Measurements from ENCODE around the gene KCNMB2. TPM values are rescaled to one million over a fixed set of nuclear protein-coding genes. Genes with fewer than 3 reads are reported as not detected.

KCNMB2 gene
- polyA plus RNA-seq, 3 donors: not detected

GRCh38 chr3:178739720-178740119 lies 203.5 kb downstream of the KCNMB2 start:
- Histone ChIP-seq H3K9ac (ENCODE audit: insufficient read depth, low read length, poor library complexity, severe bottlenecking) (no peak overlapping the region), H3K27ac (ENCODE audit: low read depth in 1 of 2, low read length in 2 of 2) (no peak overlapping the region), H3K4me2 (replicated peaks; ENCODE audit: extremely low read depth, low read length, poor library complexity, severe bottlenecking) (no peak overlapping the region), H3K4me3 (replicated peaks in 1 of 3; ENCODE audit: low read depth in 2 of 3, low read length in 3 of 3) (no peak overlapping the region), H3K79me2 (ENCODE audit: insufficient read depth, low read length) (no peaks in the 10 kb centered on the region), H3K36me3 (replicated peaks in 1 of 2; ENCODE audit: control insufficient read depth in 1 of 2, insufficient read depth in 2 of 2, low read length in 2 of 2) (no peaks in the 10 kb centered on the region), H3K4me1 (ENCODE audit: control insufficient read depth in 1 of 2, insufficient read depth in 2 of 2, low read length in 2 of 2) (no peaks in the 10 kb centered on the region), H4K20me1 (ENCODE audit: insufficient read depth, low read length) (no peaks in the 10 kb centered on the region), H3K9me3 (replicated peaks in 1 of 2; ENCODE audit: control insufficient read depth in 1 of 2, insufficient read depth in 1 of 2, low read length in 2 of 2) (peaks cover 0 to 4% of the 10 kb centered on the region in 2 donors), H3K27me3 (ENCODE audit: control insufficient read depth in 2 of 2, insufficient read depth in 2 of 2, low read length in 2 of 2) (no peaks in the 10 kb centered on the region), H2AFZ (ENCODE audit: insufficient read depth, low read depth, low read length, poor library complexity, severe bottlenecking) (no peak overlapping the region)
- Mint-ChIP-seq H3K27me3 (ENCODE audit: low read depth in 3 of 3) (peaks cover 0 to 1% (median 0%) of the 10 kb centered on the region in 3 donors), H3K36me3 (no peaks in the 10 kb centered on the region), H3K4me1 (no peaks in the 10 kb centered on the region), H3K4me3 (no peak overlapping the region), H3K27ac (no peak overlapping the region), H3K9me3 (peaks cover 0 to 14% (median 3%) of the 10 kb centered on the region in 7 donors)
- 100% methylated on average over 1 of the region's 3 CpGs for WGBS (ENCODE audit: insufficient coverage)
- DNase-seq: no peak
- intact Hi-C loops (cut with micrococcal nuclease): no loop called here
- TF ChIP-seq, protein P1, sequence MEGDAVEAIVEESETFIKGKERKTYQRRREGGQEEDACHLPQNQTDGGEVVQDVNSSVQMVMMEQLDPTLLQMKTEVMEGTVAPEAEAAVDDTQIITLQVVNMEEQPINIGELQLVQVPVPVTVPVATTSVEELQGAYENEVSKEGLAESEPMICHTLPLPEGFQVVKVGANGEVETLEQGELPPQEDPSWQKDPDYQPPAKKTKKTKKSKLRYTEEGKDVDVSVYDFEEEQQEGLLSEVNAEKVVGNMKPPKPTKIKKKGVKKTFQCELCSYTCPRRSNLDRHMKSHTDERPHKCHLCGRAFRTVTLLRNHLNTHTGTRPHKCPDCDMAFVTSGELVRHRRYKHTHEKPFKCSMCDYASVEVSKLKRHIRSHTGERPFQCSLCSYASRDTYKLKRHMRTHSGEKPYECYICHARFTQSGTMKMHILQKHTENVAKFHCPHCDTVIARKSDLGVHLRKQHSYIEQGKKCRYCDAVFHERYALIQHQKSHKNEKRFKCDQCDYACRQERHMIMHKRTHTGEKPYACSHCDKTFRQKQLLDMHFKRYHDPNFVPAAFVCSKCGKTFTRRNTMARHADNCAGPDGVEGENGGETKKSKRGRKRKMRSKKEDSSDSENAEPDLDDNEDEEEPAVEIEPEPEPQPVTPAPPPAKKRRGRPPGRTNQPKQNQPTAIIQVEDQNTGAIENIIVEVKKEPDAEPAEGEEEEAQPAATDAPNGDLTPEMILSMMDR (IDR thresholded peaks at IDR 0.05): no peak

- no peak overlapping the region for H3K27ac Mint-ChIP-seq
- no peaks in the 10 kb centered on the region for H3K4me1 Mint-ChIP-seq
- Histone ChIP-seq H3K36me3 (replicated peaks in 1 of 2; ENCODE audit: control insufficient read depth in 1 of 2, insufficient read depth in 2 of 2, low read length in 2 of 2) (no peaks in the 10 kb centered on the region), H3K79me2 (ENCODE audit: insufficient read depth, low read length) (no peaks in the 10 kb centered on the region), H3K4me1 (ENCODE audit: control insufficient read depth in 1 of 2, insufficient read depth in 2 of 2, low read length in 2 of 2) (no peaks in the 10 kb centered on the region), H3K9ac (ENCODE audit: insufficient read depth, low read length, poor library complexity, severe bottlenecking) (no peak overlapping the region), H3K27me3 (ENCODE audit: control insufficient read depth in 2 of 2, insufficient read depth in 2 of 2, low read length in 2 of 2) (no peaks in the 10 kb centered on the region), H3K9me3 (replicated peaks in 1 of 2; ENCODE audit: control insufficient read depth in 1 of 2, insufficient read depth in 1 of 2, low read length in 2 of 2) (peaks cover 6 to 7% of the 10 kb centered on the region in 2 donors), H3K27ac (ENCODE audit: low read depth in 1 of 2, low read length in 2 of 2) (no peak overlapping the region), H4K20me1 (ENCODE audit: insufficient read depth, low read length) (no peaks in the 10 kb centered on the region), H3K4me3 (replicated peaks in 1 of 3; ENCODE audit: low read depth in 2 of 3, low read length in 3 of 3) (no peak overlapping the region), H2AFZ (ENCODE audit: insufficient read depth, low read depth, low read length, poor library complexity, severe bottlenecking) (no peak overlapping the region), H3K4me2 (replicated peaks; ENCODE audit: extremely low read depth, low read length, poor library complexity, severe bottlenecking) (no peak overlapping the region)
- intact Hi-C loops (cut with micrococcal nuclease): no loop called here
- H3K4me3 Mint-ChIP-seq: no peak overlapping the region
- TF ChIP-seq, protein P1 (IDR thresholded peaks at IDR 0.05): no peak
- peaks cover 0 to 1% (median 0%) of the 10 kb centered on the region in 3 donors for H3K27me3 Mint-ChIP-seq (ENCODE audit: low read depth in 3 of 3)
- no peaks in the 10 kb centered on the region for H3K36me3 Mint-ChIP-seq
- no peak for DNase-seq
- H3K9me3 Mint-ChIP-seq: peaks cover 0 to 14% (median 7%) of the 10 kb centered on the region in 7 donors
- WGBS (ENCODE audit: insufficient coverage): 60% methylated on average over 1 of the region's 2 CpGs
These were observed 204.8 kb downstream of the KCNMB2 start for GRCh38 chr3:178741020-178741419.
